GM03348 (cell line): ENCODE results near the gene FHIT.
A peak's percentile ranks its signal among the peaks of the same experiment; 100 is the strongest.

Experiments used
- DNase-seq: peaks from one replicate; pipeline ENCODE4 v3.0.0; 2012; ENCODE audit warnings: low spot score

FHIT gene

DNA sequence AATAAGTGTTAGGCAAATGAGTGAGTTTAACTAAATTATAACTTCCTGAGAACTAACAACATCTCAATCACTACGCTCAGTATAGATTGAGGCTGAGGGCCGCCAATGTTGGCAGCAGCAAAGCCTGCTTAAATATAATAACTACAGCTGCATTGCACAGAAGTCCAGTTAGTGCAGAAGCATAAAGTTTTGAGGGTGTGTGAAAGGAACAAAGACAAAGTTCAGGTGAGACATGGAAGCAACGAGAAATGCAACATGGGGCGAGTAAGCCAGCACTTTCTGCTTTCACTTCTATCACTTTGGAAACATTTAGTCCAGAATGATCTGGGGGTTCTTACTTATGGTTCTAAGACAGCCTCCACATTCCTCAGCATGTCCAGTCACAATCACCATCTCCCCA is 1149.1 kb downstream of the FHIT start:
- DNase-seq, result no peak

DNA sequence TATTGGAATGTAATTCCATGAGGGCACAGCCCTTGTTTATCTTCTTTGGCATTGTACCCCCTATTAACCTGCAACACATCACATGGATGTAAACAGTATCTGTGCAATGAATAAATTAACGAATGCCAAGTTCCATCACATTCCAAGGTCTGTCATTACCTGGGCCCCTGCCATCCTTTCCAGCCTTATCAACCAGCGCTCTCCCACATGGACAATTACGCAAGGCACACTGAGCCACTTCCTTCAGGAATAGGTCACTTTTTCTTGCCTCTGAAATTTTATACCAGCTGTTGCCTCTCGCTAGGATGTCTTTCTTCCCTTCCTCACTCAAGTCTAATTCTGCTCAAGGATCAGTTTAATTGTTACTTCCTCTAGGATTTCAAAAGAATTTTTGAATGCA is 1149.6 kb downstream of the FHIT start:
- DNase-seq, result no peak

- no peak for DNase-seq
These were observed 1154.8 kb downstream of the FHIT start for GRCh38 chr3:60096403-60096802.

DNA sequence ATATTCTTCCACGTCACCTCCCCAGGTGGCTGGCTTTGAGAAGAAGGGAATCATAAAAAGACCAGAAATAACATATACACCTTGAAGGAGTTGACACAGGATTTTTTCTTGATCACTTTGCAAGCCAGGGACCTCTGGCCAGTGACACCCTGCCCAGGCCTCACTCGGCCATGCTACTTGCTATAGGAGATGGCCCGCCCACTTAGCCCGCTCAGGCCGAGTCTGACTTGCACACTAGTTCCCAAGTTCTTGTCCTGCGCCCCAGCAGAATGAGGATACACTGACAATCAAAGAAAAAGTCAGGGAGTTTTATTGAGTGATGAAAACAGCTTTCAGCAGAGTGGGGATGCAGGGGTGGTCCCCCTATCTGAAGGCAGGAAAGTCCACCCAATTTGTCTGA is 1155.3 kb downstream of the FHIT start:
- DNase-seq, result no peak

- DNase-seq, result no peak
These were observed 1155.7 kb downstream of the FHIT start for GRCh38 chr3:60095516-60095915.

GRCh38 chr3:60094392-60094947 is 1156.8 kb downstream of the FHIT start:
- DNase-seq, result no peak

DNA sequence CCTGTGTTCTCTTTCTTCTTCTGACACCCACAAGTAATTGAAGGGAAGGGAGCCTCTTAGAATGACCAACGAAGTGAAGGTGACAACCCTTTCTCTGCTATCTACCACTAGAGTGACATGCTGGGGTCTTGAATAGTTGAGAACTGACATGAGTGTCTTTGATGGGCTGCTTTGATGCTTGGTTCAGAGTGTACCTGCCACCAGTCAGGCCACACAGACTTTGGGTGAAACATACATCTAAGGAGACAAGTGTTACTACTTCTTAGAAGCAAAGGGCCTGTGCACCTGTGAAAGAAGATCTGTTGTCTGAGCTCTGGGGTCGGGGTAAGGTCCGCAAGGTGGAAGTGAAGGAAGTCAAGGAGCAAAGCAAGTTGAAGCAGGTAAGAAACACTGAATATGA is 1160.7 kb downstream of the FHIT start:
- DNase-seq, result no peak

DNA sequence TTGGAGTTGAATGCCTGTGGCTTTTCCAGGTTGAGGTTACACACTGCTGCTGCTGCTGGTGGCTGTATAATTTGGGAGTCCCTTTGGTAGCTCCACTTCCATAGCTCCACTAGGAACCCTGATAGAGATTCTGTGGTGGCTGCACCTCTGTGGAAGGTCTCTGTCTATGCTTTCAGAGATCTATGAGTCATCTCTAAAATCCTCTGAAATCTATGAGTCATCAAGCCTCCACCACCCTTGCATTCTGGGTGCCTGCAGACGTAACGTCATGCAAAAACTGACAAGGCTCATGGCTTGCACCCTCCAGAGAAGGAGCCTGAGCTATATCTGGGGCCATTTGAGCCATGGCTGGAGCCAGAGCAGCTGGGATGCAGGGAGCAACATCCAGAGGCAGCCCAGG is 1164.4 kb downstream of the FHIT start:
- peak; percentile 36 for DNase-seq

GRCh38 chr3:60085649-60086048 is 1165.6 kb downstream of the FHIT start:
- DNase-seq, result no peak

DNA sequence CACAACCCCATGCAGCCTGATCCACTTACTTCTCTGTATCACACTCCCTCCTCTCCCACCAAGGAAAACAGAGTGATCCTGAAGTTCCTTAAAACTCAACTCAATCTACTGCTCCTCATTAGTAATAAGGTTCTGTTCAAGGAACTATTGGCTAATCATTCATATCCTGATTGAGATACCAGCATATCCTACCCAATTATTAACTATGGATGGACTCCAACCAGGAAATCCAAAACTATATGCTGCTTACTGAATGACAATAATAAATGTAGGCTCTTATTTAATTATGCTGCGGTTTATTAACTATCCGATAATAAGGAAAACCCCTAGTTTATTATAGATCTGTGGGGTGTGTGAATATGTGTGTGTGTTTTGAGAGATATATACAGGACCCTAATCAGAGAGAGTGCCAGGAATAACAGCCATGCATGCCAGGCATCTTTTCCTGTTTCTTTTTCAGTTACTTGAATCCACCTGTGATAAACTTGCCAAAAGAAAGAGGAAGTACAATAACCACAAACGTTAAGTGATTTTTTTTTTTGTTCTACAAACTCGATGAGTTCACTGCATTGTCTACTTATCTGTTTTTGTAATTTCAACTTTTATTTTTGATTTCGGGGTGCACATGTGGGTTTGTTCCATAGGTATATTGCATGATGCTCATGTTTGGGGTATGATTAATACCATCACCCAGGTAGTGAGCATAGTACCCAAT is 1169.7 kb downstream of the FHIT start:
- no peak for DNase-seq

DNA sequence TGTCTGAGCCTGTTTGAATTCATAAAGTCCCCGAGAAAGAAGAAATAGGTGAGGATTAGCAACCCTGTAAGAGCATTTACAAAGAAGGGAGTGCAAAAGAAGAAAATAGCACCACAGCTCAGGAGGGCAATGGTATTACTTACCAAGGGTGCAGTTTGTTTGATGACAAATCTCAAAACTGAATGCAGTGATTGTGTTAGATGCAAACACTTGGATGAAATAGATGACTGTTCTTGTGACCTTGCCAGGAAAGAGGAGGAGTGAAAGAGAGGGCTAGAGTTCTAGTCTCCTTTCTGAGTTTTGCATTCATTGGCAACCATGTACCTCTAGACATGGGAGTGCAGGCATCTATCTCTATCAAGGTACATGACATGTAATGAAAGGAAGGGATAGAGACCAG is 1170.6 kb downstream of the FHIT start:
- no peak for DNase-seq

DNA sequence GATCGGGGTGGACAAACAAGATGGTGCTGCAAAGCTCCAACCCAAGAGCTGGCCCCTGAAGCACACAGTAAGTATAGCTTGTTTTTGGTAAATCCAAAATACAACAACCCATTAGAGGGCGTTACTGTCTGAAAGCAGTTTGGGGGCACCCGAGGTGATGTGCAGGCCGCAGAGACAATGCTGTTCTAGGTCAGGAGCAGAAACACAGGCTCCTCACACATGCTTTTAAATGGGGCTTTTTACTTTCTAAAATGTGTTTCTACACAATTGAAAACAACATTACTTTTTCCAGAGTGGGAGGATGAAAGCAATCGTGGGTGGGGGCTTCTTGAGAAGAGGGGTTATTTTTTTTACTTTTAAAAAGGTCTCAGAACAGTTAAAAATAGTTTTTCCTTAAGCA is 1172.2 kb downstream of the FHIT start:
- no peak for DNase-seq

GRCh38 chr3:60076331-60076730 is 1174.9 kb downstream of the FHIT start:
- no peak for DNase-seq

GRCh38 chr3:60073942-60074341 is 1177.3 kb downstream of the FHIT start:
- DNase-seq, result no peak

DNA sequence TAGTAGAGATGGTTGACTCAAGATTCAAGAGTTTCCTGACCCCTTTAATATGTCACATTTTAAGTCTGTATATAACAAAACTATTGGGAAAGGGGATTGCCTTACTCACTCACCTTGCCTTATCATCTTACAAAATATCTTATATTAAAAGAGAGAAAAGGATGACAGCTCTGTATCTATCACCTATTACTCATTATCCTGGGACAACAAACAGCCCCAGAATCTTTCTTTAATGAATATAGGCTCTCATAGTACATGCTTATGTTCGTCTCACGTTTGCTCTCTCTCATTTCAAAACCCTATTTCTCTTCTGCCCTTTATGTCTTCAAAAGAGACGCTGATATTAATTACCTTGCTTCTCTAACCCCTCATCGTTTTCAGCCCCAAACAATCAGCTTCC is 1178.0 kb downstream of the FHIT start:
- DNase-seq, result no peak

DNA sequence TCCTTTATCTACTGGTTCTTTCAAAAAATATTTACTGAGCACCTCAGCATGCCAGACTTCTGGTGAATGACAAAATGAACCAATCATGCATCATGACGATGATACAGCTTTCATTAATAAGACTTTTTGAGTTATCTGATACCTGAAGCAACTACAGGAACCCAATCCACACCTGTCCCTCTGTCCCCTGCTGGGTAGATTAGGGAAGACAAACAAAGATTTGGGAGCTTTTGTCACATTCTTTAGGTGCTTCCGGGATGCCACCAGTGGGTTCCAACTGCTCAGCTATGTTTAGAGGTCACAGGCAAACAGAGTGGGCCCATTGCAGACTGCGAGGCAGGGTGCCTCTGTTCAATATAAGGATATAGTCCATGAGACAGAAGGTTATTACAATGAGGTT is 1180.9 kb downstream of the FHIT start:
- DNase-seq, result no peak

DNA sequence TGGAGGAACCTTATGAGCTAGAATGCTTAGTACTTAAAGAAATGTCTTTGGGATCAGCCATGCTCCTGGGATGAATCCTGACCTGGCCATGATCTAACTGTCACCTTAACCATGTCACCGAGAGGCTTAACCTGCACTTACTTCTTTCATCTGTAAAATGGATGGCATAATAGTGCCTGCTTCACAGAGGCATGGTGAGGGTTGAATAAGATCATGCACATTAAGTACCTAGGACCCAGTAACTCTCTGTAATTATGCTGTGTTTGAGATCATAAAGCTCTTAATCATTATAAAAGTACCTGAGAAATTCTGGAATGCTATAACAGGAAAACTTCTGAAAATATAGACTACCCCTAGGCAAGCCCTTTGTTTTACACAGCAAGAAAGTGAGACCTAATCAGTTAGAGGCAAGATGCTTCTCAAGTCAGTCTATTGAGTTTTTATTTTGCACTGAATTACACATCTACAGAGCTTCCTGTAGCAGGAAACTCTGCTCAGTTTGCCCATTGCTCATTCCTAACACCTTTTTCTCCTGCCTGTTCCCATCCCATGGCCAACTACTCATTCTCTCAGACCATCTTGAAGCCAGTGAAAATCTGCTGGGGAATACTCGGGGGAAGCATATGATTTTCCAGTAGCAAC is 1185.9 kb downstream of the FHIT start:
- no peak for DNase-seq

- peak; percentile 31 for DNase-seq
These were observed 1186.8 kb downstream of the FHIT start for GRCh38 chr3:60064210-60065178.

DNA sequence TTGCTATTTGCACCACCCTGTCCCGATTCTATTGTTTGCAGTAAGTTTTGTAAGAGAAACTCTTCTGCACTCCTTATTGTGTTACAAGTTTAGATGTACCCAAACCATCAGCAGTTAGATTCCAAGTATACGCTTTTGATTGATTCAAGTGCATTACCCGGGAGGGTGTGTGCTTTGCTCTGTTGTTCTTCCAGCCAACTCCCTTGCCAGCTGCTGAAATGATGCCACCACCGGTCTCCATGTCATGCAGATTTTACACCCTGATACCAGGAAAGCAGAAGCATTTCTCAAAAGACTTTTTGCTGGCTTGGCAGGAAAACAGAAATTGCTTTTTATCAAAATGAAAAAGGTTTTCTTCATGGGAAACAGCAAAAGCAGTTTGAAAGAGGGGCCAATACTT is 1194.8 kb downstream of the FHIT start:
- DNase-seq, result no peak

DNA sequence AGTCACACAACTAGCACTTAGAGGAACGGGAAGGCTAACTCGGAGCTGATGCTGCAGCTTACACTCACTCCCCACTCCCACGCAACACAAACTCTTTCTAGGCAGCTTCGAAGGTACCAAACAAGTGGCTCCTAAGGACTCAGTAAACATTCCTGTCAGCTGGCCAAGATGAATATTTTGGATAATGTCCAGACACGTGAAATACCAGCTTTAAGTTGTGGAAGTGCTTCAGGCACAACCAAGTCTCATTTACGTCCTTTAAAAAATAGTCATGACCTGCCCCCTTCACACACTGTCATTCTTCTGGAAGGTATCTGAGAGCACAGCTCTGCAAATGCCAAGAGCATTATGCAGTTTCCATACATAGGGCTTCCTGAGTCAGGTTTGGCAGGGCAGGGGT is 1195.5 kb downstream of the FHIT start:
- no peak for DNase-seq

GRCh38 chr3:60053526-60054265 is 1197.6 kb downstream of the FHIT start:
- peak; percentile 16 for DNase-seq

DNA sequence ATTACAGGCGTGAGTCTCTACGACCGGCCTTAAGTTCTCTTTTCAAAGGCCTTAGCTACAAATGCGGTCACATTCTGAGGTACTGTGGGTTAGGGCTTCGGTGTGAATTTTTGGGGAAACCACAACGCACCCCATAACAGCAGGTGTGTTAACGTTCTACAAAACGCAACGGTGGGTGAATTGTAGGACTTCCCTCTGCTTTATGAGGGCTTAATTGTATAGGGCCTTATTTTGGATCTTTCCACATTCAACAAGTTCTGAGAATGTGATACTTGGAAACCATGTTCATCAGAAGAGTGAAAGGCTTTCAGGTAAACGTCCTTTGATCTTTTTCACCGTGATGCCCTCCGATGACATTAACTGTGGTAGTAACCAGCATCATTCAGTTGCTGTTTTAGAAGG is 1202.8 kb downstream of the FHIT start:
- no peak for DNase-seq
